Mesenchymal stem cell (in vitro differentiated cells and primary cell): ENCODE measurements around the gene BRD3.

Source experiments
- DNase-seq: peaks from one replicate; pipeline ENCODE4 v3.0.0-alpha.2; 2013
- H2AFZ ChIP-seq: one replicate; pipeline ENCODE4 v1.6.1; 2013; ENCODE audit warnings: low read depth, mild to moderate bottlenecking, control low read depth, inconsistent platforms, low read length, moderate library complexity
- H2AK5ac ChIP-seq: 2 replicates; pipeline ENCODE4 v1.6.1; 2013; ENCODE audit warnings: low read length, moderate library complexity, mild to moderate bottlenecking, inconsistent platforms; ENCODE audit not compliant: severe bottlenecking
- H2BK120ac ChIP-seq: one replicate; pipeline ENCODE4 v1.6.1; 2013; ENCODE audit warnings: low read depth, mild to moderate bottlenecking, inconsistent platforms, low read length, moderate library complexity
- H2BK12ac ChIP-seq, 2 experiments: one replicate each; pipeline ENCODE4 v1.6.1; 2013; ENCODE audit warnings: inconsistent platforms in 2 of 2, low read length in 2 of 2, mild to moderate bottlenecking in 2 of 2, moderate library complexity in 2 of 2, control low read depth in 1 of 2
- H2BK15ac ChIP-seq: one replicate; pipeline ENCODE4 v1.6.1; 2013; ENCODE audit warnings: mild to moderate bottlenecking, low read depth, inconsistent platforms; ENCODE audit not compliant: poor library complexity, severe bottlenecking
- H2BK5ac ChIP-seq: 2 replicates; pipeline ENCODE4 v1.6.1; 2013; ENCODE audit warnings: low read depth, mild to moderate bottlenecking, low read length, control low read depth, inconsistent platforms; ENCODE audit not compliant: poor library complexity, severe bottlenecking
- H3K14ac ChIP-seq, 2 experiments: one replicate each; pipeline ENCODE4 v1.6.1; 2013; ENCODE audit warnings: inconsistent platforms in 2 of 2, low read length in 2 of 2, control low read depth in 1 of 2, mild to moderate bottlenecking in 1 of 2, moderate library complexity in 1 of 2
- H3K18ac ChIP-seq, 2 experiments: one replicate each; pipeline ENCODE4 v1.6.1; 2013; ENCODE audit warnings: inconsistent platforms in 2 of 2, low read length in 2 of 2, control low read depth in 1 of 2, low read depth in 1 of 2, mild to moderate bottlenecking in 1 of 2
- H3K23ac ChIP-seq, 2 experiments: one replicate each; pipeline ENCODE4 v1.6.1; 2013; ENCODE audit warnings: inconsistent platforms in 2 of 2, low read length in 2 of 2, mild to moderate bottlenecking in 2 of 2, moderate library complexity in 2 of 2, control low read depth in 1 of 2
- H3K27ac ChIP-seq: 2 replicates; pipeline ENCODE4 v1.5.1; 2013; ENCODE audit warnings: mild to moderate bottlenecking, moderate library complexity, low read length, control low read depth, inconsistent platforms; ENCODE audit not compliant: poor library complexity, severe bottlenecking
- H3K27me3 ChIP-seq, 2 experiments: 2 replicates each; pipeline versions ENCODE4 v1.6.1 to v1.7.0; 2013; ENCODE audit warnings: low read length in 2 of 2, mild to moderate bottlenecking in 2 of 2, moderate library complexity in 2 of 2, control low read depth in 1 of 2, inconsistent platforms in 1 of 2; ENCODE audit not compliant: control insufficient read depth in 1 of 2, insufficient read depth in 1 of 2
- H3K36me3 ChIP-seq, 2 experiments: 2 replicates each; pipeline versions ENCODE4 v1.6.1 to v1.7.0; 2013; ENCODE audit warnings: low read length in 2 of 2, control low read depth in 1 of 2, inconsistent platforms in 1 of 2, low read depth in 1 of 2, mild to moderate bottlenecking in 1 of 2; ENCODE audit not compliant: insufficient read depth in 2 of 2, control insufficient read depth in 1 of 2
- H3K4ac ChIP-seq, 2 experiments: one replicate each; pipeline ENCODE4 v1.6.1; 2013; ENCODE audit warnings: inconsistent platforms in 2 of 2, low read length in 2 of 2, mild to moderate bottlenecking in 2 of 2, moderate library complexity in 2 of 2, control low read depth in 1 of 2, low read depth in 1 of 2
- H3K4me1 ChIP-seq: 2 replicates; pipeline ENCODE4 v1.6.1; 2013; ENCODE audit warnings: low read depth, low read length, control low read depth; ENCODE audit not compliant: control insufficient read depth, insufficient read depth
- H3K4me2 ChIP-seq: 2 replicates; pipeline ENCODE4 v1.6.1; 2013; ENCODE audit warnings: low read length, mild to moderate bottlenecking, inconsistent platforms; ENCODE audit not compliant: poor library complexity, severe bottlenecking
- H3K4me3 ChIP-seq, 2 experiments: 2 replicates each; pipeline versions ENCODE4 v1.5.1 to v1.7.0; 2013; ENCODE audit warnings: low read length in 2 of 2, mild to moderate bottlenecking in 2 of 2, control low read depth in 1 of 2, low read depth in 1 of 2; ENCODE audit not compliant: insufficient read depth in 1 of 2
- H3K79me1 ChIP-seq: replicated peaks from 2 replicates; pipeline ENCODE4 v1.6.1; 2013; ENCODE audit warnings: mild to moderate bottlenecking, control low read depth, low read length, inconsistent platforms; ENCODE audit not compliant: poor library complexity, severe bottlenecking
- H3K9ac ChIP-seq: 2 replicates; pipeline ENCODE4 v1.7.0; 2013; ENCODE audit warnings: mild to moderate bottlenecking, low read length, moderate library complexity
- H3K9me3 ChIP-seq: 2 replicates; pipeline ENCODE4 v1.7.0; 2013; ENCODE audit warnings: mild to moderate bottlenecking, low read length; ENCODE audit not compliant: control insufficient read depth
- H4K8ac ChIP-seq: one replicate; pipeline ENCODE4 v1.6.1; 2013; ENCODE audit warnings: inconsistent platforms, mild to moderate bottlenecking, low read length, moderate library complexity
- H4K91ac ChIP-seq: one replicate; pipeline ENCODE4 v1.6.1; 2013; ENCODE audit warnings: mild to moderate bottlenecking, low read length, inconsistent platforms
- WGBS: methylation state at CpG from one replicate; pipeline ENCODE4 v1.1.7; 2013; ENCODE audit warnings: mixed read lengths; 5-methylcytosine and 5-hydroxymethylcytosine counted together

The BRD3 gene

GRCh38 chr9:133999851-134000265, 68.0 kb downstream of the BRD3 start:
- no peak overlapping the region for H2BK12ac ChIP-seq
- no peak overlapping the region for H3K4me2 ChIP-seq
- no peak overlapping the region for H3K4ac ChIP-seq
- H3K14ac ChIP-seq = no peak overlapping the region
- no peak overlapping the region for H3K18ac ChIP-seq
- peaks cover 3 to 56% of the 10 kb centered on the region in 2 experiments for H3K27me3 ChIP-seq
- peaks cover 13% of the 10 kb centered on the region for H3K4me1 ChIP-seq
- H2BK15ac ChIP-seq = no peak overlapping the region
- no peak overlapping the region for H3K4me3 ChIP-seq
- H3K79me1 ChIP-seq = no peaks in the 10 kb centered on the region
- no peaks in the 10 kb centered on the region for H3K36me3 ChIP-seq
- DNase-seq = no peak
- no peak overlapping the region for H3K9ac ChIP-seq
- H2AK5ac ChIP-seq = peak overlapping the region; percentile 8
- H3K23ac ChIP-seq = no peak overlapping the region
- 77% methylated on average over 6 of the region's 6 CpGs for WGBS
- H3K27ac ChIP-seq = no peak overlapping the region
- no peaks in the 10 kb centered on the region for H3K9me3 ChIP-seq
- H2AFZ ChIP-seq = no peak overlapping the region
- H2BK120ac ChIP-seq = no peak overlapping the region
- no peak overlapping the region for H4K8ac ChIP-seq
- H2BK5ac ChIP-seq = no peak overlapping the region
- no peak overlapping the region for H4K91ac ChIP-seq

GRCh38 chr9:133998915-133999595, 68.8 kb downstream of the BRD3 start:
- Histone ChIP-seq H3K9me3 (no peaks in the 10 kb centered on the region), H3K4me3 (no peak overlapping the region), H2AFZ (no peak overlapping the region), H4K91ac (no peak overlapping the region), H3K27ac (no peak overlapping the region), H3K4me1 (peaks cover 20% of the 10 kb centered on the region), H3K27me3 (peaks cover 3 to 48% of the 10 kb centered on the region in 2 experiments), H2BK12ac (no peak overlapping the region), H3K9ac (no peak overlapping the region), H3K4me2 (no peak overlapping the region), H3K14ac (no peak overlapping the region), H2BK5ac (no peak overlapping the region), H3K23ac (no peak overlapping the region), H3K4ac (no peak overlapping the region), H3K18ac (no peak overlapping the region), H2AK5ac (no peak overlapping the region), H3K36me3 (no peaks in the 10 kb centered on the region), H3K79me1 (peaks cover 4% of the 10 kb centered on the region), H4K8ac (no peak overlapping the region), H2BK120ac (no peak overlapping the region), H2BK15ac (no peak overlapping the region)
- DNase-seq = no peak
- WGBS = 91% methylated on average over 1 of the region's 1 CpG

GRCh38 chr9:133997584-133997983, 70.2 kb downstream of the BRD3 start:
- WGBS = 94% methylated on average over 2 of the region's 2 CpGs
- Histone ChIP-seq H4K8ac (no peak overlapping the region), H2AK5ac (no peak overlapping the region), H2AFZ (no peak overlapping the region), H2BK120ac (no peak overlapping the region), H2BK5ac (no peak overlapping the region), H4K91ac (no peak overlapping the region), H3K27me3 (peaks cover 3 to 38% of the 10 kb centered on the region in 2 experiments), H3K79me1 (peaks cover 9% of the 10 kb centered on the region), H3K4me2 (no peak overlapping the region), H3K23ac (no peak overlapping the region), H3K36me3 (no peaks in the 10 kb centered on the region), H2BK15ac (no peak overlapping the region), H2BK12ac (no peak overlapping the region), H3K4ac (no peak overlapping the region), H3K14ac (no peak overlapping the region), H3K4me1 (peaks cover 29% of the 10 kb centered on the region), H3K9me3 (no peaks in the 10 kb centered on the region), H3K27ac (no peak overlapping the region), H3K4me3 (no peak overlapping the region), H3K9ac (no peak overlapping the region), H3K18ac (no peak overlapping the region)
- no peak for DNase-seq

GRCh38 chr9:133996531-133997520, 71.0 kb downstream of the BRD3 start:
- H3K9me3 ChIP-seq = no peaks in the 10 kb centered on the region
- H3K18ac ChIP-seq = no peak overlapping the region
- H2AFZ ChIP-seq = no peak overlapping the region
- no peak overlapping the region for H2BK15ac ChIP-seq
- DNase-seq = no peak
- H3K79me1 ChIP-seq = peaks cover 9% of the 10 kb centered on the region
- no peak overlapping the region for H4K8ac ChIP-seq
- 77% methylated on average over 24 of the region's 24 CpGs for WGBS
- H2BK12ac ChIP-seq = no peak overlapping the region
- H3K4me3 ChIP-seq = no peak overlapping the region
- peaks cover 3 to 33% of the 10 kb centered on the region in 2 experiments for H3K27me3 ChIP-seq
- no peak overlapping the region for H2BK5ac ChIP-seq
- H3K23ac ChIP-seq = no peak overlapping the region
- no peak overlapping the region for H3K4ac ChIP-seq
- H3K14ac ChIP-seq = no peak overlapping the region
- no peak overlapping the region for H3K9ac ChIP-seq
- no peak overlapping the region for H3K27ac ChIP-seq
- peaks cover 29% of the 10 kb centered on the region for H3K4me1 ChIP-seq
- no peak overlapping the region for H4K91ac ChIP-seq
- no peak overlapping the region for H2BK120ac ChIP-seq
- H3K36me3 ChIP-seq = no peaks in the 10 kb centered on the region
- H2AK5ac ChIP-seq = no peak overlapping the region
- H3K4me2 ChIP-seq = no peak overlapping the region
